ENCODE data around the gene SKP1.

DNA sequence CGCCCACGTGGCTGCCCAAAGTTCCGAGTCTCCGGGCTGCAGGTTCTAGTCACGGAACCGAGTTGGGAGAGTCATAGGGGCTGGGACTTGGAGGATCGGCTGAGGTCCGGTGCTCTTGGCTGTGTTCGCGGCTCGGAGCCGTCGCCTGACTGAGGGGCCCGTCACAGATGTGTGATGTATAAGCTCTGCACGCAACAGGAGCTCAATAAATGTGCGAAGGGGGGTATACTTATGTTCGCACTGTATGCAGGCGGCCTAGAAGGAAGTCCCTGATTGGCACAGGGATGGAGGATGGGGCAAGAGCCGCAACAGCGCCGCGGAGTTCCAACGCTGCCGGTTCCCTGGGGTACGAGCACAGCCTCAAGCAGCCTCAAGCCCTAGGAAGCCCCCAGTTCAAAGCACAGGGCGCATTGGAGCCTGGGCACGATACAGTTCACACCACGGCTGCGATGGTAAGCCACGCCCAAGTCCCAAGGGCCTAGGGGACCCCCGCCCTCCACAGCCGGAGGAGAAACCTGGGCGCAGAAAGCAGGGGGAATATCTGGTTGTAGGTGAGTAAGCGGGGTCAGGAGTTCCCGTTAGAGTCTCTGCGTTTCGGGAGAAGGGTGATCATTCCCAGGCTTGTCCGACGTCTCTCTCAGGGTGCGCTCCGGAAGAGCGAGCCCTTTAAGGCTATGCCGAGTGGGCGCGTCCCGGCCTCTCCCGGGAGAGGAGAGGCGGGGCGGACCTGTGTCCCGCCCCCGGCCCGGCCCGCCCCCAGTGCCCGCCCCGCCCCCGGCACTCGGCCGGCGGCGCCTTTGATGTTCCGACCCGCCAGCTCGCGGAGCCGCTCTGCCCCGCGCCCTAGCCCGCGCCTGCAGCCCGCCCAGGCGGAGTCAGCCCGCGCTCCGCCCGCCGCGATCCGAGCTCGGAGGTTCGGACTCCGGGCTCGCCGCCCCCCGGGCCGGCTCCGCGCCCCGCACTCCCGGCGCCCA lies 62.6 kb downstream of the SKP1 start, which contains the start of gene TCF7:
- TF ChIP-seq, protein P1, sequence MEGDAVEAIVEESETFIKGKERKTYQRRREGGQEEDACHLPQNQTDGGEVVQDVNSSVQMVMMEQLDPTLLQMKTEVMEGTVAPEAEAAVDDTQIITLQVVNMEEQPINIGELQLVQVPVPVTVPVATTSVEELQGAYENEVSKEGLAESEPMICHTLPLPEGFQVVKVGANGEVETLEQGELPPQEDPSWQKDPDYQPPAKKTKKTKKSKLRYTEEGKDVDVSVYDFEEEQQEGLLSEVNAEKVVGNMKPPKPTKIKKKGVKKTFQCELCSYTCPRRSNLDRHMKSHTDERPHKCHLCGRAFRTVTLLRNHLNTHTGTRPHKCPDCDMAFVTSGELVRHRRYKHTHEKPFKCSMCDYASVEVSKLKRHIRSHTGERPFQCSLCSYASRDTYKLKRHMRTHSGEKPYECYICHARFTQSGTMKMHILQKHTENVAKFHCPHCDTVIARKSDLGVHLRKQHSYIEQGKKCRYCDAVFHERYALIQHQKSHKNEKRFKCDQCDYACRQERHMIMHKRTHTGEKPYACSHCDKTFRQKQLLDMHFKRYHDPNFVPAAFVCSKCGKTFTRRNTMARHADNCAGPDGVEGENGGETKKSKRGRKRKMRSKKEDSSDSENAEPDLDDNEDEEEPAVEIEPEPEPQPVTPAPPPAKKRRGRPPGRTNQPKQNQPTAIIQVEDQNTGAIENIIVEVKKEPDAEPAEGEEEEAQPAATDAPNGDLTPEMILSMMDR (IDR thresholded peaks at IDR 0.05) = no peak
- TF ChIP-seq POLR2AphosphoS5 (IDR thresholded peaks at IDR 0.05) = peak in 1 of 2 donors; percentile 44
